NCI-H524 treated with DMSO at 0.1 percent for 48 hours (cell line): ENCODE results near the gene RTKN2.
"Not testable (repeated sequence)": the region's sequence is repeated elsewhere in the genome, so short reads cannot be mapped to it uniquely, and the experiment has no call there.

Experiments
- DNase-seq: peaks from one replicate; lab custom pipeline; 2025; lab: John Stamatoyannopoulos, UW

The RTKN2 gene

DNA sequence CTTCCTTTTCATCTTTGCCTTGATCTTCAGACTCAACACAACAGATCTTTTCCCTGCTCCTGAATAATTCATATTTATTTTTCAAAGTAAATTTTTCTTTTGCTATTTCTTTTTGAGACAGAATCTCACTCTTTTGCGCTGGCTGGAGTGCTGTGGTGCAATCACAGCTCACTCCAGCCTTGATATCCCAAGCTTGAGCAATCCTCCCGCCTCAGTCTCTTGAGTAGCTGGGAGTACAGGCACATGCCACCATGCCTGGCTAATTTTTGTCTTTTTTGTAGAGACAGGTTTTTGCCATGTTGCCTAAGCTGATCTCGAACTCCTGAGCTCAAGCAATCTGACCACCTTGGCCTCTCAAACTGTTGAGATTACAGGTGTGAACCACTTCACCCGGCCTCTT is 9.2 kb downstream of the RTKN2 start:
- no peak for DNase-seq

GRCh38 chr10:62258926-62259325 is 9.7 kb downstream of the RTKN2 start:
- no peak for DNase-seq

- DNase-seq, result no peak
These were observed 14.9 kb downstream of the RTKN2 start for GRCh38 chr10:62253704-62254103.

- no peak for DNase-seq
These were observed 16.6 kb downstream of the RTKN2 start for GRCh38 chr10:62252051-62252450.

- DNase-seq, result no peak
These were observed 17.9 kb downstream of the RTKN2 start for GRCh38 chr10:62250594-62251198.

- no peak for DNase-seq
These were observed 18.7 kb downstream of the RTKN2 start for GRCh38 chr10:62249957-62250356.

- DNase-seq, result no peak
These were observed 20.2 kb downstream of the RTKN2 start for GRCh38 chr10:62248465-62248864.

GRCh38 chr10:62244785-62245467 is 23.7 kb downstream of the RTKN2 start:
- no peak for DNase-seq

DNA sequence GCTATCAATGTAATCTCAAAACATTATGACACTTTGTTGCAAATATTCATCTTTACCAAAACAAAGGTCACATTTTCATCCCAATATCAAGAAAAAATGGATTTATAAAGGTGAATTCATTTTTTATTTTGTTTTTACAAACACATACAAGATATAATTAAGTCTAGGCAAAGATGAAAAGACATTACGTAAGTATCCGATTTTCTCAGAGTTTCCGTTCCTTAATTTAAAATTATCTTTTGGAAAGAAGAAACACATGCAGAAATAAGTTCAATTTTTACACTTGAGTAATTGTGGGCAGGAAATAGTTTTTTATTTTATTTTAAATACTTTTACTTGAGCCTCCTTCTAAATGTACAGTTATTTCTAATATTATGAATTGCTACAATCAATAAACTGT is 24.6 kb downstream of the RTKN2 start:
- no peak for DNase-seq

GRCh38 chr10:62243647-62243997 is 25.0 kb downstream of the RTKN2 start:
- no peak for DNase-seq

DNA sequence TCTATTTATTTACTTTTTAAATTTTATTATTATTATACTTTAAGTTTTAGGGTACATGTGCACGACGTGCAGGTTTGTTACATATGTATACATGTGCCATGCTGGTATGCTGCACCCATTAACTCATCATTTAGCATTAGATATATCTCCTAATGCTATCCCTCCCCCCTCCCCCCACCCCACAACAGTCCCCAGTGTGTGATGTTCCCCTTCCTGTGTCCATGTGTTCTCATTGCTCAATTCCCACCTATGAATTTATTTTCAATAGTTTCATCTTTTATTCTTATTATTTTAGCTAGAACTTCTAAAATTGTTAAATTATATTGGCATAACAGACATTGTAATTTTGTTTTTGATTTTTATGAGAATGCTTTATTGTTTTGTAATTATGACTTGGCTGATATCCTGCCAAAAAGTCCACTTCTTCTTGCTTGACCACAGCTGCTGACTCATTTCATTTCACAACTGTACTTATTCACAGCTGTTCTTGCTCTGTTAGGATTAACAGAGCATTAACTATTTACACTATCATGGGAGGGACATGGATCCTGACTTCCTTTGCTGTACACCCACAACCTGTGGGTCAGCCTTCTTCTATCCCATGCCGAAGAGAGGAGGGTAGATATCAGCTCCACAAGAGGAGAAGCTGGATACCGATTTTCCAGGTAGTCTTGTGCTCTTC is 25.5 kb downstream of the RTKN2 start:
- not testable (repeated sequence) for DNase-seq

DNA sequence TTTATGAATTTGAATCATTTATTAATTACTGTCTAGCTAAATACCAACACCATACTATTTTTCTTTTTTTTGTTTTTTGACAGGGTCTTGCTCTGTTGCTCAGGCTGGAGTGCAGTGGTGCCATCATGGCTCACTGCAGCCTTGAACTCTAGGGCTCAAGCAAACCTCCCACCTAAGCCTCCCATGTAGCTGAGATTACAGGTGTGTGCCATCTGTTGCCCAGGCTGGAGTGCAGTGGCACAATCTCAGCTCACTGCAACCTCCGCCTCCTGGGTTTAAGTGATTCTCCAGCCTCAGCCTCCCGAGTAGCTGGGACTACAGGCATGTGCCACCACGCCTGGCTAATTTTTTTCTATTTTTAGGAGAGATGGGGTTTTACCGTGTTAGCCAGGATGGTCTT is 27.1 kb downstream of the RTKN2 start:
- not testable (repeated sequence) for DNase-seq

- no peak for DNase-seq
These were observed 28.6 kb downstream of the RTKN2 start for GRCh38 chr10:62239994-62240393.

GRCh38 chr10:62238880-62239279 is 29.8 kb downstream of the RTKN2 start:
- no peak for DNase-seq

- no peak for DNase-seq
These were observed 30.7 kb downstream of the RTKN2 start for GRCh38 chr10:62237966-62238365.

GRCh38 chr10:62237506-62237905 is 31.1 kb downstream of the RTKN2 start:
- DNase-seq, result no peak

- DNase-seq, result no peak
These were observed 34.5 kb downstream of the RTKN2 start for GRCh38 chr10:62234077-62234605.

GRCh38 chr10:62233356-62234076 is 35.1 kb downstream of the RTKN2 start:
- DNase-seq, result no peak

DNA sequence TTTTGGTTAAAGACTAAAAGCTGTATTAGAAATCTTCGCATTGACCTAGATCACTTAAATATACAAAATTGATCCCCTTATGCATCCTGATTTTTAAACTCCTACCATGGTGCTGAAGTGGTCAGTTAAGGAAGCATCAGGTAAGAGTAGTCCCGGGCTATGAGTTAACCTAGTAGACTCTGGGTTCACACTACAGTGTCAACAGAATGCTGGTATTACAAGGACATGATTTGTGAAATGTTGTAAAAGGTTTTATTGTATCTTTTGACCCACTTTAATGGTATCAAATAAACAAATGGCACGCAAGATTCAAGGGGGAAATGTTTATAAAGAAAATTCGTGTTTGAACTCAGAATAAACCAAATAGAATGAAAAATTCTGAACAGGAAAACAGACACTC is 36.8 kb downstream of the RTKN2 start:
- no peak for DNase-seq

DNA sequence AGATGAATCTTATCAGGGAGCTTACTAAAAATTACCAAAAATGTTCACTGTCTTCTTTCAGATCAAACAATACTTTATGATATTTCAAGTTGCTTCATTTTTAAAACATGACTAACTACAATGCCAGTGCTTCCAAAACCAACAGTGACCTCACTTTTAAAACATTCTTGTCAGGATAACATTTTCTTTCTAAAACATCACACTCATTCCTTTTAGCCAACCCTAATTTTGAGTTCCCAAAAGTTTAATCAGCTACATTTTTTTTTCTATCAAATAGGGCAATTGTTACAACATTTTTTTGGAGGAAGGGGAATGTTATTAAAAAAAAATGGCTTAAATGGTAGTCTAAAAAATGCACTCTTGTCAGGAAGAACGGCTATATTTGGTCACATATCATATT is 37.3 kb downstream of the RTKN2 start:
- no peak for DNase-seq

DNA sequence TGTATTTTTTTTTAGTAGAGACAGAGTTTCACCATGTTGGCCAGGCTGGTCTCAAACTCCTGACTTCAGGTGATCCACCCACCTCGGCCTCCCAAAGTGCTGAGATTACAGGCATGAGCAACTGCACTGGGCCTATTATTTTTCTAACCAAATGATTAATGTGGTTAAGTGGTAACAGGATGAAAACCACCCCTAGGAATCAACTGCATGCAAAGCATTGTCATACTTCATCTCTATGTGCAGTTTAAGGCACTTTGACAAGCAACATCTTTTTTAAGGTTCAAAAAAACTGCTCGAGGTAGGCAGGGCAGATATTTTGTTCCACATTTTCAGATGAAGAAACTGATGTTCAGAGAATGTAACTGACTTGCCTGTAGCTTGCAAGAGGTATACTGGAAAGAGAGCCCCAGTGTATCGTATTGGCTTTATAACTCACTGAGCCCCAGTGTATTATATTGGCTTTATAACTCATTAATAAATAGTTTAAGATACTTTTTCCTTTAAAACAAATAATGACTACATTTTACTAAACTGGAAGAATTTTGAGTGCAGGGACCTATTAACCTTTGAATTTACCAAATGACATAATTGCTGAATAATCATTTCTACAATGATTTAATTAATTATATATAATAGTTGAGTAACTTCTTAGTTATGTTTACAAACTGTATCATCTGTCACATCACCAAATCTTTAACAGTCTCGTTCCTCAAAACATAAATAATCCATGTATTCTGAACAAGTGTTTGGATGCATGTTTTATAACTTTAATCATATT is 38.1 kb downstream of the RTKN2 start:
- no peak for DNase-seq

- no peak for DNase-seq
These were observed 43.3 kb downstream of the RTKN2 start for GRCh38 chr10:62225362-62225761.
